K562 (cell line): ENCODE results near the gene EFHC1. TPM values are rescaled to one million over a fixed set of nuclear protein-coding genes. Genes with fewer than 3 reads are reported as not detected.
A peak's percentile ranks its signal among the peaks of the same experiment; 100 is the strongest.

ENCODE experiments used
- ATAC-seq: fragments of 200-7000 bp; cut with Tn5 transposase; 3 replicates; pipeline ENCODE4 v1.9.1; 2020; ENCODE audit warnings: moderate library complexity
- BruUV-seq: library from RNA; stranded (reverse); fragments of 400-500 nt; replicated peaks from 2 replicates; lab custom pipeline; 2021; lab: Mats Ljungman, UMichigan
- CTCF ChIA-PET: fragments of 300-600 bp; formaldehyde crosslinking; extraction: SDS; loops from one replicate; lab custom pipeline; 2021; ENCODE audit warnings: low intra/inter-chr PET ratio; lab: Yijun Ruan, JAX
- POLR2A ChIA-PET: fragments of 300-600, 350-650 bp; sonication (Branson Sonifier 250); formaldehyde crosslinking; extraction: SDS; loops from one replicate; lab custom pipeline; 2021; ENCODE audit warnings: antibody characterized with exemption, inconsistent platforms; lab: Yijun Ruan, JAX
- DNase-seq, 4 experiments: peaks; one replicate each; pipeline versions ENCODE4 v3.0.0 to v3.0.0-alpha.2; 2011 to 2018; ENCODE audit warnings: low spot score in 3 of 4, mixed read lengths in 3 of 4; ENCODE audit errors: extremely low read depth in 1 of 4
- FAIRE-seq: peaks from 2 replicates; lab custom pipeline; 2011; peaks lifted over from hg19 to GRCh38; lab: Jason Lieb, UNC
- H2AFZ ChIP-seq: 2 replicates; pipeline ENCODE4 v1.6.0; 2011; ENCODE audit warnings: low read depth, low read length, control low read depth, inconsistent platforms
- H3K27ac ChIP-seq: fragments of 200-600 bp; 3 replicates; pipeline ENCODE4 v1.8.0; 2011; ENCODE audit warnings: low read depth, mild to moderate bottlenecking, control low read depth, inconsistent platforms, low read length, moderate library complexity, mixed read lengths; ENCODE audit errors: extremely low read depth
- H3K27me3 ChIP-seq, 2 experiments: fragments of 300-600 bp in 1 of 2; 2 replicates in 1 of 2; 3 replicates in 1 of 2; pipeline versions ENCODE4 v1.6.0 to v1.8.0; 2011; ENCODE audit warnings: inconsistent platforms in 2 of 2, low read length in 2 of 2, mild to moderate bottlenecking in 1 of 2, mixed read lengths in 1 of 2, moderate library complexity in 1 of 2; ENCODE audit not compliant: control insufficient read depth in 2 of 2, insufficient read depth in 2 of 2
- H3K36me3 ChIP-seq: fragments of 300-600 bp; 3 replicates; pipeline ENCODE4 v1.8.0; 2011; ENCODE audit warnings: mild to moderate bottlenecking, low read length, inconsistent platforms; ENCODE audit not compliant: control insufficient read depth, insufficient read depth
- H3K4me1 ChIP-seq, 2 experiments: fragments of 200-600 bp in 1 of 2; replicated peaks in 1 of 2; 2 replicates in 1 of 2; 3 replicates in 1 of 2; pipeline versions ENCODE4 v1.5.1 to v1.8.0; 2011; ENCODE audit warnings: inconsistent platforms in 2 of 2, low read length in 2 of 2, mild to moderate bottlenecking in 1 of 2, mixed read lengths in 1 of 2, moderate library complexity in 1 of 2; ENCODE audit not compliant: control insufficient read depth in 2 of 2, insufficient read depth in 2 of 2
- H3K4me2 ChIP-seq: 2 replicates; pipeline ENCODE4 v1.6.1; 2011; ENCODE audit warnings: low read length, control low read depth, inconsistent platforms, mixed read lengths; ENCODE audit not compliant: insufficient read depth
- H3K4me3 ChIP-seq: fragments of 200-600 bp; sonication (generic), shearing (Covaris generic); 2 replicates; pipeline ENCODE4 v1.5.1; 2016; ENCODE audit warnings: control low read depth, inconsistent platforms
- H3K79me2 ChIP-seq: fragments of 200-600 bp; 3 replicates; pipeline ENCODE4 v1.8.0; 2011; ENCODE audit warnings: low read length, inconsistent platforms; ENCODE audit not compliant: control insufficient read depth, insufficient read depth
- H3K9ac ChIP-seq, 2 experiments: 2 replicates each; pipeline versions ENCODE4 v1.6.0 to v1.6.1; 2011; ENCODE audit warnings: low read depth in 2 of 2, low read length in 2 of 2, control low read depth in 1 of 2, inconsistent platforms in 1 of 2, mild to moderate bottlenecking in 1 of 2, mixed read lengths in 1 of 2; ENCODE audit not compliant: insufficient read depth in 1 of 2
- H3K9me1 ChIP-seq: one replicate; pipeline ENCODE4 v1.6.0; 2011; ENCODE audit warnings: inconsistent platforms, mild to moderate bottlenecking, low read length, moderate library complexity; ENCODE audit not compliant: control insufficient read depth, insufficient read depth
- H3K9me3 ChIP-seq: replicated peaks from 2 replicates; pipeline ENCODE4 v1.5.1; 2011; ENCODE audit warnings: low read depth, low read length, inconsistent platforms; ENCODE audit not compliant: control insufficient read depth, insufficient read depth
- H4K20me1 ChIP-seq: replicated peaks from 2 replicates; pipeline ENCODE4 v1.6.1; 2011; ENCODE audit warnings: low read length, inconsistent platforms, mixed read lengths; ENCODE audit not compliant: control insufficient read depth, insufficient read depth
- NFIC ChIP-seq: fragments of 450-650 bp; IDR thresholded peaks from 2 replicates; pipeline ENCODE4 v1.6.1; 2017; ENCODE audit warnings: mild to moderate bottlenecking, inconsistent platforms
- RBM25 ChIP-seq: fragments of 200-400 bp; formaldehyde crosslinking; IDR thresholded peaks from 2 replicates; pipeline ENCODE4 v1.6.1; 2018; ENCODE audit warnings: low read length, low read depth, moderate library complexity; ENCODE audit not compliant: severe bottlenecking
- WGBS: fragments of 100-300 bp; shearing (Covaris generic); methylation state at CpG from one replicate; pipeline ENCODE4 v1.1.6; 2016; ENCODE audit warnings: low coverage, mixed read lengths; ENCODE audit not compliant: insufficient coverage; ENCODE audit errors: missing lambda C conversion rate; 5-methylcytosine and 5-hydroxymethylcytosine counted together
- in situ Hi-C: fragments of 300-500 bp; cut with MboI; formaldehyde crosslinking; loops from 4 replicates; pipeline ENCODE4 v1.15.0; 2018; ENCODE audit warnings: inconsistent platforms, mixed read lengths
- intact Hi-C: fragments of 100-400 bp; cut with micrococcal nuclease; formaldehyde crosslinking; loops from 2 replicates; pipeline ENCODE4 v1.14.2; 2022
- polyA plus RNA-seq, 8 experiments: library from polyadenylated mRNA; depleted of rRNA in 4 of 8; stranded (reverse) in 5 of 8; unstranded in 3 of 8; fragments of >200 nt; fragmentation: Nextera tagmentation in 2 of 8; fragmentation: Illumina TruSeq in 1 of 8; extraction: Ambion mirVana in 2 of 8; extraction: Trizol in 1 of 8; gene quantifications; 2 replicates each; pipeline versions ENCODE4 v1.2.1 to v1.2.3, GENCODE V29; 2011 to 2014; ENCODE audit warnings: inconsistent platforms in 1 of 8, missing spikeins in 1 of 8
- total RNA-seq, 7 experiments: library from RNA; depleted of rRNA in 6 of 7; stranded (reverse); fragments of >200 nt in 6 of 7; fragmentation: Illumina TruSeq in 2 of 7; extraction: Trizol in 2 of 7; gene quantifications; 2 replicates each; pipeline versions ENCODE4 v1.2.1 to v1.2.3, GENCODE V29; 2011 to 2021; ENCODE audit warnings: low replicate concordance in 1 of 7
- TF ChIP-seq, protein P1 (sequence below), 2 experiments: fragments of 450-650 bp; formaldehyde crosslinking in 1 of 2; IDR thresholded peaks; 2 replicates each; pipeline versions ENCODE4 v1.4.0 to v1.6.1; 2014 to 2020; ENCODE audit warnings: mild to moderate bottlenecking in 2 of 2, borderline replicate concordance in 1 of 2, low read depth in 1 of 2

EFHC1 gene
- total and polyA plus RNA-seq, 9 of the 15 experiments (the other 6 are each of a cell fraction or from before 2014, with no cell fraction given), result 9.5 to 31.0 (median 14.9) TPM

DNA sequence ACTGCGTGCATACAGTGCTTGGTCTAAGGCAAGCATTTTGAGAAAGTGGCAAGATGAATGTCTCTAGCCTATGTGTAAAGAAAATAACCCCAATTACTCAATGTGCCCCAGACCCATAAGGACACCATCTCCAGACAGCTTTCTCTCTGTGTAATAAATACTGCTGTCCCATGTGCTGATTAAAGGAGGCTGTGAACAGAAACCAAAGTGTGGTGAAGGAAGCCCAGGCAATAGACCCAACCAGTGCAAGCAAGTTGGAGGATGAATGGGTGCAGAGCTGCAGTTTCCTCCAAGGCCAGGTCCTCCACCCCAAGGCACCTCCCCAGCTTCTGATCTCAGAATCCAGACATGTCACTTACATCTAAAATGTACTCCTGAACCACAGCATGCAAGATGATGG is 96.1 kb downstream of the EFHC1 start:
- no peak overlapping the region for H3K4me3 ChIP-seq
- DNase-seq (no peak), ATAC-seq (no peak), FAIRE-seq (no peak)
- peaks cover 3% of the 10 kb centered on the region for H3K9me1 ChIP-seq
- WGBS, result 92% methylated on average over 1 of the region's 1 CpG
- H3K4me1 ChIP-seq, result peaks cover 33 to 55% of the 10 kb centered on the region in 2 experiments
- H3K36me3 ChIP-seq, result peaks cover 35% of the 10 kb centered on the region; the same call in 2 of the 3 replicates
- H4K20me1 ChIP-seq, result no peaks in the 10 kb centered on the region
- BruUV-seq, result no TSS peak
- POLR2A ChIA-PET, result no interaction called here
- CTCF ChIA-PET, result no interaction called here
- H3K9ac ChIP-seq, result no peak overlapping the region
- no peaks in the 10 kb centered on the region for H3K9me3 ChIP-seq
- TF ChIP-seq NFIC, result peak; percentile 34
- TF ChIP-seq RBM25, result no peak
- TF ChIP-seq, protein P1, sequence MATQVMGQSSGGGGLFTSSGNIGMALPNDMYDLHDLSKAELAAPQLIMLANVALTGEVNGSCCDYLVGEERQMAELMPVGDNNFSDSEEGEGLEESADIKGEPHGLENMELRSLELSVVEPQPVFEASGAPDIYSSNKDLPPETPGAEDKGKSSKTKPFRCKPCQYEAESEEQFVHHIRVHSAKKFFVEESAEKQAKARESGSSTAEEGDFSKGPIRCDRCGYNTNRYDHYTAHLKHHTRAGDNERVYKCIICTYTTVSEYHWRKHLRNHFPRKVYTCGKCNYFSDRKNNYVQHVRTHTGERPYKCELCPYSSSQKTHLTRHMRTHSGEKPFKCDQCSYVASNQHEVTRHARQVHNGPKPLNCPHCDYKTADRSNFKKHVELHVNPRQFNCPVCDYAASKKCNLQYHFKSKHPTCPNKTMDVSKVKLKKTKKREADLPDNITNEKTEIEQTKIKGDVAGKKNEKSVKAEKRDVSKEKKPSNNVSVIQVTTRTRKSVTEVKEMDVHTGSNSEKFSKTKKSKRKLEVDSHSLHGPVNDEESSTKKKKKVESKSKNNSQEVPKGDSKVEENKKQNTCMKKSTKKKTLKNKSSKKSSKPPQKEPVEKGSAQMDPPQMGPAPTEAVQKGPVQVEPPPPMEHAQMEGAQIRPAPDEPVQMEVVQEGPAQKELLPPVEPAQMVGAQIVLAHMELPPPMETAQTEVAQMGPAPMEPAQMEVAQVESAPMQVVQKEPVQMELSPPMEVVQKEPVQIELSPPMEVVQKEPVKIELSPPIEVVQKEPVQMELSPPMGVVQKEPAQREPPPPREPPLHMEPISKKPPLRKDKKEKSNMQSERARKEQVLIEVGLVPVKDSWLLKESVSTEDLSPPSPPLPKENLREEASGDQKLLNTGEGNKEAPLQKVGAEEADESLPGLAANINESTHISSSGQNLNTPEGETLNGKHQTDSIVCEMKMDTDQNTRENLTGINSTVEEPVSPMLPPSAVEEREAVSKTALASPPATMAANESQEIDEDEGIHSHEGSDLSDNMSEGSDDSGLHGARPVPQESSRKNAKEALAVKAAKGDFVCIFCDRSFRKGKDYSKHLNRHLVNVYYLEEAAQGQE (IDR thresholded peaks at IDR 0.05; ENCODE audit: borderline replicate concordance), result peak; percentile 24; the same call in 1 of the 2 replicates
- TF ChIP-seq, protein P1 (CRISPR knock-in tag; IDR thresholded peaks at IDR 0.05; ENCODE audit: low read depth), result no peak
- intact Hi-C loops (loop anchor here (5.0 to 10.0 kb wide), 2 partner anchors 61 to 231 kb away; partner anchors contain the start of genes MCM3 and TRAM2), in situ Hi-C loops (no loop called here)
- no peak overlapping the region for H2AFZ ChIP-seq
- H3K79me2 ChIP-seq, result peaks cover 6% of the 10 kb centered on the region; the same call in 1 of the 3 replicates
- H3K4me2 ChIP-seq, result no peak overlapping the region
- no peaks in the 10 kb centered on the region for H3K27me3 ChIP-seq
- H3K27ac ChIP-seq, result no peak overlapping the region
